IMR-90 (cell line): ENCODE data around the gene ZNF786. TPM values are rescaled to one million over a fixed set of nuclear protein-coding genes. Genes with fewer than 3 reads are reported as not detected.

Source experiments
- ATAC-seq: fragments of 200-7000 bp; cut with Tn5 transposase; 2 replicates; pipeline ENCODE4 v1.9.1; 2020; ENCODE audit warnings: low read depth, mild to moderate bottlenecking, moderate library complexity
- BruUV-seq: library from RNA; stranded (reverse); fragments of 400-500 nt; replicated peaks from 2 replicates; lab custom pipeline; 2021; lab: Mats Ljungman, UMichigan
- CTCF ChIA-PET: fragments of 300-600 bp; formaldehyde crosslinking; extraction: SDS; loops from one replicate; lab custom pipeline; 2021; ENCODE audit warnings: antibody characterized with exemption; lab: Yijun Ruan, JAX
- POLR2A ChIA-PET: fragments of 300-600 bp; sonication (Branson Sonifier 250); formaldehyde crosslinking; loops from one replicate; lab custom pipeline; 2022; ENCODE audit warnings: antibody characterized with exemption; ENCODE audit not compliant: unreplicated experiment; lab: Charles Lee
- DNase-seq: peaks from one replicate; pipeline ENCODE4 v3.0.0; 2013
- H2AFZ ChIP-seq: replicated peaks from 2 replicates; pipeline ENCODE3; 2013; ENCODE audit warnings: low read length, mild to moderate bottlenecking; ENCODE audit not compliant: poor library complexity
- H2AK5ac ChIP-seq: 2 replicates; pipeline ENCODE4 v1.6.1; 2013; ENCODE audit warnings: low read depth, low read length, inconsistent platforms
- H2AK9ac ChIP-seq: replicated peaks from 2 replicates; pipeline ENCODE3; 2013; ENCODE audit warnings: mild to moderate bottlenecking, low read depth, low read length, moderate library complexity; ENCODE audit not compliant: poor library complexity
- H2BK120ac ChIP-seq: 2 replicates; pipeline ENCODE4 v1.6.1; 2013; ENCODE audit warnings: low read depth, low read length, inconsistent platforms
- H2BK15ac ChIP-seq: 3 replicates; pipeline ENCODE4 v1.6.1; 2013; ENCODE audit warnings: low read depth, low read length, inconsistent platforms
- H2BK20ac ChIP-seq: 2 replicates; pipeline ENCODE4 v1.6.1; 2013; ENCODE audit warnings: low read depth, mild to moderate bottlenecking, inconsistent platforms, low read length, moderate library complexity
- H2BK5ac ChIP-seq: 2 replicates; pipeline ENCODE4 v1.6.1; 2013; ENCODE audit warnings: mild to moderate bottlenecking, low read depth, low read length, inconsistent platforms; ENCODE audit not compliant: poor library complexity, severe bottlenecking
- H3K14ac ChIP-seq: replicated peaks from 2 replicates; pipeline ENCODE4 v1.6.1; 2013; ENCODE audit warnings: low read depth, low read length, inconsistent platforms
- H3K18ac ChIP-seq: 2 replicates; pipeline ENCODE4 v1.6.1; 2013; ENCODE audit warnings: low read depth, low read length, control low read depth
- H3K23ac ChIP-seq: 2 replicates; pipeline ENCODE4 v1.6.1; 2013; ENCODE audit warnings: low read depth, low read length, inconsistent platforms
- H3K27ac ChIP-seq: 2 replicates; pipeline ENCODE4 v1.5.1; 2013; ENCODE audit warnings: mild to moderate bottlenecking, control low read depth, low read length; ENCODE audit not compliant: insufficient read depth
- H3K27me3 ChIP-seq: 2 replicates; pipeline ENCODE4 v1.6.1; 2013; ENCODE audit warnings: low read length; ENCODE audit not compliant: control insufficient read depth, insufficient read depth
- H3K36me3 ChIP-seq: 2 replicates; pipeline ENCODE4 v1.6.1; 2013; ENCODE audit warnings: low read length, mixed read lengths; ENCODE audit not compliant: control insufficient read depth, insufficient read depth
- H3K4ac ChIP-seq: 2 replicates; pipeline ENCODE4 v1.6.1; 2013; ENCODE audit warnings: low read depth, low read length, inconsistent platforms
- H3K4me1 ChIP-seq: 2 replicates; pipeline ENCODE4 v1.6.1; 2013; ENCODE audit warnings: low read length, mixed read lengths; ENCODE audit not compliant: control insufficient read depth, insufficient read depth
- H3K4me2 ChIP-seq: 2 replicates; pipeline ENCODE4 v1.6.1; 2013; ENCODE audit warnings: low read depth, mild to moderate bottlenecking, control low read depth, low read length, moderate library complexity
- H3K4me3 ChIP-seq: 2 replicates; pipeline ENCODE4 v1.5.1; 2013; ENCODE audit warnings: low read depth, mild to moderate bottlenecking, control low read depth, low read length, moderate library complexity; ENCODE audit not compliant: insufficient read depth
- H3K56ac ChIP-seq: 2 replicates; pipeline ENCODE4 v1.6.1; 2013; ENCODE audit warnings: low read length, inconsistent platforms; ENCODE audit not compliant: insufficient read depth; ENCODE audit errors: extremely low read depth
- H3K79me1 ChIP-seq, 2 experiments: 2 replicates each; pipeline ENCODE4 v1.6.1; 2013; ENCODE audit warnings: low read length in 2 of 2, inconsistent platforms in 1 of 2, low read depth in 1 of 2
- H3K9ac ChIP-seq: 2 replicates; pipeline ENCODE4 v1.6.1; 2013; ENCODE audit warnings: low read depth, low read length, control low read depth
- H3K9me1 ChIP-seq: 2 replicates; pipeline ENCODE4 v1.6.1; 2013; ENCODE audit warnings: low read length, inconsistent platforms; ENCODE audit not compliant: insufficient read depth
- H3K9me3 ChIP-seq: 2 replicates; pipeline ENCODE4 v1.6.1; 2013; ENCODE audit warnings: low read length; ENCODE audit not compliant: control insufficient read depth, insufficient read depth
- H4K20me1 ChIP-seq: 2 replicates; pipeline ENCODE4 v1.6.1; 2013; ENCODE audit warnings: low read length, inconsistent platforms; ENCODE audit not compliant: insufficient read depth
- H4K5ac ChIP-seq: 2 replicates; pipeline ENCODE4 v1.6.1; 2013; ENCODE audit warnings: mild to moderate bottlenecking, low read depth, low read length, control low read depth
- H4K8ac ChIP-seq, 2 experiments: 2 replicates each; pipeline ENCODE4 v1.6.1; 2013; ENCODE audit warnings: low read depth in 2 of 2, low read length in 2 of 2, control low read depth in 1 of 2, inconsistent platforms in 1 of 2
- H4K91ac ChIP-seq: 2 replicates; pipeline ENCODE4 v1.6.1; 2013; ENCODE audit warnings: low read depth, low read length, inconsistent platforms; ENCODE audit not compliant: insufficient read depth
- BHLHE40 ChIP-seq: fragments of 150-350 bp; IDR thresholded peaks from 2 replicates; pipeline ENCODE4 v1.6.1; 2016; ENCODE audit warnings: mild to moderate bottlenecking, low read depth, low read length
- CEBPB ChIP-seq: IDR thresholded peaks from 2 replicates; pipeline ENCODE4 v1.6.1; 2012; ENCODE audit warnings: low read depth, low read length, improper control_type of control experiment
- CHD1 ChIP-seq: IDR thresholded peaks from 2 replicates; pipeline ENCODE4 v1.6.1; 2012; ENCODE audit warnings: low read depth, low read length, improper control_type of control experiment
- CTCF ChIP-seq: conservative IDR thresholded peaks from 2 replicates; pipeline ENCODE4 v1.5.1; 2012; ENCODE audit warnings: mild to moderate bottlenecking, low read depth, low read length, improper control_type of control experiment
- ELK1 ChIP-seq: fragments of 150-350 bp; IDR thresholded peaks from 2 replicates; pipeline ENCODE4 v1.6.1; 2016; ENCODE audit warnings: low read depth, mild to moderate bottlenecking, low read length, moderate library complexity, borderline replicate concordance
- FOS ChIP-seq: fragments of 150-350 bp; IDR thresholded peaks from 2 replicates; pipeline ENCODE4 v1.6.1; 2016; ENCODE audit warnings: low read depth, low read length
- MAFK ChIP-seq: IDR thresholded peaks from 2 replicates; pipeline ENCODE4 v1.6.1; 2012; ENCODE audit warnings: low read depth, low read length, improper control_type of control experiment
- MAZ ChIP-seq: IDR thresholded peaks from 2 replicates; pipeline ENCODE4 v1.6.1; 2012; ENCODE audit warnings: low read depth, mild to moderate bottlenecking, low read length, improper control_type of control experiment, moderate library complexity, borderline replicate concordance
- MXI1 ChIP-seq: IDR thresholded peaks from 2 replicates; pipeline ENCODE4 v1.6.1; 2012; ENCODE audit warnings: low read depth, mild to moderate bottlenecking, low read length, moderate library complexity, borderline replicate concordance
- POLR2A ChIP-seq: IDR thresholded peaks from 2 replicates; pipeline ENCODE4 v1.6.1; 2012; ENCODE audit warnings: mild to moderate bottlenecking, low read depth, low read length
- RCOR1 ChIP-seq: IDR thresholded peaks from 2 replicates; pipeline ENCODE4 v1.6.1; 2012; ENCODE audit warnings: mild to moderate bottlenecking, low read length, improper control_type of control experiment; ENCODE audit not compliant: insufficient replicate concordance
- RFX5 ChIP-seq: IDR thresholded peaks from 2 replicates; pipeline ENCODE4 v1.8.0; 2012; ENCODE audit warnings: low read depth, mild to moderate bottlenecking, low read length, moderate library complexity
- USF2 ChIP-seq: fragments of 150-350 bp; IDR thresholded peaks from 2 replicates; pipeline ENCODE4 v1.6.1; 2017; ENCODE audit warnings: mild to moderate bottlenecking, antibody characterized with exemption, low read length, low read depth
- WGBS, 2 experiments: methylation state at CpG; one replicate each; pipeline versions ENCODE4 v1.1.5 to v1.1.7; 2013; ENCODE audit warnings: missing lambda C conversion rate in 2 of 2; ENCODE audit not compliant: insufficient read length in 1 of 2; ENCODE audit errors: extremely low coverage in 2 of 2; 5-methylcytosine and 5-hydroxymethylcytosine counted together
- dilution Hi-C: fragments of 300-500 bp; cut with HindIII; formaldehyde crosslinking; loops from one replicate; pipeline ENCODE4 v1.14.3; 2018; ENCODE audit warnings: low sequenced_read_pairs; ENCODE audit not compliant: unreplicated experiment
- in situ Hi-C: fragments of 300-500 bp; cut with MboI; formaldehyde crosslinking; loops from 3 replicates; pipeline ENCODE4 v1.14.3; 2019; ENCODE audit warnings: low sequenced_read_pairs, inconsistent platforms, mixed read lengths
- intact Hi-C: fragments of 100-400 bp; cut with micrococcal nuclease; formaldehyde crosslinking; loops from 2 replicates; pipeline ENCODE4 v1.10.0; 2022
- polyA plus RNA-seq, 3 experiments: library from polyadenylated mRNA; depleted of rRNA; stranded (reverse); fragments of >200 nt; gene quantifications; 2 replicates each; pipeline ENCODE4 v1.2.3, GENCODE V29; 2012; ENCODE audit warnings: low replicate concordance in 1 of 3
- total RNA-seq: library from RNA; depleted of rRNA; stranded (reverse); fragments of >200 nt; gene quantifications from 2 replicates; pipeline ENCODE4 v1.2.3, GENCODE V29; 2012

ZNF786 gene
- total and polyA plus RNA-seq, 2 of the 4 experiments (the other 2 are of a cell fraction) = 2.8 to 7.3 TPM

GRCh38 chr7:149125189-149125862, 34.8 kb upstream of the ZNF786 start:
- no TSS peak for BruUV-seq

More at GRCh38 chr7:149125189-149125862, 34.8 kb upstream of the ZNF786 start:
- Histone ChIP-seq H2AK5ac (no peak overlapping the region), H3K23ac (peak overlapping the region; percentile 62), H3K27me3 (no peaks in the 10 kb centered on the region), H2BK15ac (no peak overlapping the region), H3K79me1 (peaks cover 13 to 26% of the 10 kb centered on the region in 2 experiments), H3K27ac (peak overlapping the region; percentile 76), H3K4me2 (peak overlapping the region; percentile 89), H3K56ac (peak overlapping the region; percentile 58), H2AFZ (peak overlapping the region; percentile 100), H4K91ac (no peak overlapping the region; the same call in 1 of the 2 replicates), H3K4me1 (peaks cover 3% of the 10 kb centered on the region), H3K9me3 (no peaks in the 10 kb centered on the region), H3K18ac (no peak overlapping the region), H2AK9ac (peak overlapping the region; percentile 95), H3K4me3 (peak overlapping the region; percentile 84), H3K36me3 (no peaks in the 10 kb centered on the region), H3K4ac (peak overlapping the region; percentile 93), H3K14ac (peak overlapping the region; percentile 90; the same call in 1 of the 2 replicates), H3K9me1 (no peaks in the 10 kb centered on the region; the same call in 1 of the 2 replicates), H2BK5ac (peak overlapping the region; percentile 75), H2BK20ac (no peak overlapping the region), H2BK120ac (no peak overlapping the region), H4K5ac (no peak overlapping the region), H4K8ac (peak overlapping the region; percentile 90 to 93; a peak in 3 of 4 replicates), H3K9ac (peak overlapping the region; percentile 81), H4K20me1 (no peaks in the 10 kb centered on the region)
- ChIA-PET CTCF (no interaction called here), POLR2A (interaction anchor here (0.6 kb wide), 1 partner anchor 587 kb away, joined by 3 read pairs; no protein-coding TSS in a partner anchor)
- DNase-seq (no peak), ATAC-seq (no peak)
- 0% methylated on average over 13 of the region's 21 CpGs; no CpG with 5 or more reads in 1 of the 2 experiments for WGBS, 2 experiments
- intact Hi-C loops = loop anchor here (5.0 kb wide), 1 partner anchor 98 kb away; the partner anchor contains the start of gene PDIA4
- TF ChIP-seq FOS = no peak
- TF ChIP-seq ELK1 = no peak
- no peak for TF ChIP-seq CHD1
- no peak for TF ChIP-seq MXI1
- TF ChIP-seq RCOR1 = no peak
- no peak for TF ChIP-seq MAFK
- TF ChIP-seq POLR2A = no peak
- TF ChIP-seq CTCF = no peak
- TF ChIP-seq BHLHE40 = no peak
- TF ChIP-seq MAZ = no peak
- TF ChIP-seq RFX5 = no peak
- no peak for TF ChIP-seq USF2
- TF ChIP-seq CEBPB = no peak
- in situ Hi-C loops = no loop called here
- dilution Hi-C loops = no loop called here
